ENCODE data around the gene ACAD10. TPM values are rescaled to one million over a fixed set of nuclear protein-coding genes. Genes with fewer than 3 reads are reported as not detected.
A peak's percentile ranks its signal among the peaks of the same experiment; 100 is the strongest.

Gene ACAD10
- total RNA-seq, 1 experiment from 2014 or later = 30.8 TPM

GRCh38 chr12:111788178-111788654 lies 102.4 kb downstream of the ACAD10 start:
- ChIA-PET POLR2A (no interaction called here), CTCF (interaction anchor here (0.7 to 1.0 kb wide), 2 partner anchors 25 to 941 kb away, joined by 3 to 5 read pairs; partner anchors contain the start of gene CCDC63)
- Histone ChIP-seq H3K27me3 (ENCODE audit: control insufficient read depth, insufficient read depth, low read length) (no peaks in the 10 kb centered on the region), H3K9me3 (ENCODE audit: control insufficient read depth, insufficient read depth, low read depth, low read length) (no peaks in the 10 kb centered on the region), H3K36me3 (ENCODE audit: control insufficient read depth, insufficient read depth, low read length) (no peaks in the 10 kb centered on the region), H3K4me3 (ENCODE audit: low read depth in 2 of 2, low read length in 2 of 2) (no peak overlapping the region), H3K4me1 (ENCODE audit: control insufficient read depth, insufficient read depth, low read length) (peaks cover 2% of the 10 kb centered on the region; the same call in 1 of the 2 replicates), H3K27ac (ENCODE audit: low read length) (no peak overlapping the region; the same call in 1 of the 2 replicates)
- TF ChIP-seq SIN3A (IDR thresholded peaks at IDR 0.05; ENCODE audit: borderline replicate concordance, insufficient read depth, low read depth, low read length) (no peak), TCF7L2 (IDR thresholded peaks at IDR 0.05; ENCODE audit: low read depth, low read length) (no peak), POLR2AphosphoS5 (IDR thresholded peaks at IDR 0.05; ENCODE audit: low read depth, low read length) (no peak), CTCF (IDR thresholded peaks at IDR 0.05) (no peak; the same call in 1 of the 2 replicates), REST (IDR thresholded peaks at IDR 0.05; ENCODE audit: insufficient read depth in 1 of 2, low read depth in 2 of 2, low read length in 1 of 2) (no peak)
- DNase-seq (ENCODE audit: low read depth, low spot score) (peak; percentile 27), ATAC-seq (peak; percentile 90)
- no TSS peak for BruUV-seq (replicated peaks)
- intact Hi-C loops (cut with micrococcal nuclease; ENCODE audit: unreplicated experiment) = no loop called here
- in situ Hi-C loops (cut with HindIII; ENCODE audit: low pct_unique_long_range_greater_than_20kb, low sequenced_read_pairs) = no loop called here

GRCh38 chr12:111789779-111790178 lies 103.9 kb downstream of the ACAD10 start:
- Histone ChIP-seq H3K36me3 (ENCODE audit: control insufficient read depth, insufficient read depth, low read length) (no peaks in the 10 kb centered on the region), H3K9me3 (ENCODE audit: control insufficient read depth, insufficient read depth, low read depth, low read length) (no peaks in the 10 kb centered on the region), H3K4me1 (ENCODE audit: control insufficient read depth, insufficient read depth, low read length) (peaks cover 2% of the 10 kb centered on the region; the same call in 1 of the 2 replicates), H3K4me3 (ENCODE audit: low read depth in 2 of 2, low read length in 2 of 2) (no peak overlapping the region), H3K27ac (ENCODE audit: low read length) (no peak overlapping the region), H3K27me3 (ENCODE audit: control insufficient read depth, insufficient read depth, low read length) (no peaks in the 10 kb centered on the region)
- in situ Hi-C loops (cut with HindIII; ENCODE audit: low pct_unique_long_range_greater_than_20kb, low sequenced_read_pairs) (no loop called here), intact Hi-C loops (cut with micrococcal nuclease; ENCODE audit: unreplicated experiment) (no loop called here)
- ChIA-PET CTCF (no interaction called here), POLR2A (interaction anchor here (0.7 kb wide), 1 partner anchor 11 kb away, joined by 3 read pairs; no protein-coding TSS in a partner anchor)
- ATAC-seq = no peak
- TF ChIP-seq SIN3A (IDR thresholded peaks at IDR 0.05; ENCODE audit: borderline replicate concordance, insufficient read depth, low read depth, low read length) (no peak), REST (IDR thresholded peaks at IDR 0.05; ENCODE audit: insufficient read depth in 1 of 2, low read depth in 2 of 2, low read length in 1 of 2) (no peak), TCF7L2 (IDR thresholded peaks at IDR 0.05; ENCODE audit: low read depth, low read length) (no peak), POLR2AphosphoS5 (IDR thresholded peaks at IDR 0.05; ENCODE audit: low read depth, low read length) (no peak), CTCF (IDR thresholded peaks at IDR 0.05) (no peak)
- BruUV-seq (replicated peaks) = no TSS peak
- no peak for DNase-seq (ENCODE audit: low read depth, low spot score)
